CD4-positive, alpha-beta memory T cell (primary cell): Measurements from ENCODE around the gene ACTG2. TPM values are rescaled to one million over a fixed set of nuclear protein-coding genes. Genes with fewer than 3 reads are reported as not detected.
"Not testable (repeated sequence)": the region's sequence is repeated elsewhere in the genome, so short reads cannot be mapped to it uniquely, and the experiment has no call there.

Experiments used
- CTCF ChIA-PET: fragments of 350-600 bp; sonication (Branson Sonifier 250); formaldehyde crosslinking; loops from one replicate; lab custom pipeline; 2021; ENCODE audit warnings: inconsistent platforms; ENCODE audit not compliant: partially characterized antibody; lab: Charles Lee
- POLR2A ChIA-PET: fragments of 350-600 bp; sonication (Branson Sonifier 250); formaldehyde crosslinking; loops from one replicate; lab custom pipeline; 2021; ENCODE audit not compliant: partially characterized antibody; lab: Charles Lee
- DNase-seq, 5 donors: peaks; one replicate each; pipeline versions ENCODE4 v3.0.0 to v3.0.0-alpha.2; 2020 to 2022; ENCODE audit warnings: mixed read lengths in 1 of 5
- H3K27ac ChIP-seq: one replicate; pipeline ENCODE4 v1.7.0; 2013; ENCODE audit warnings: low read depth, low read length
- H3K27me3 ChIP-seq: 2 replicates; pipeline ENCODE4 v1.7.0; 2013; ENCODE audit warnings: mild to moderate bottlenecking, low read length, moderate library complexity; ENCODE audit not compliant: insufficient read depth
- H3K36me3 ChIP-seq: 2 replicates; pipeline ENCODE4 v1.7.0; 2013; ENCODE audit warnings: mild to moderate bottlenecking, low read length, moderate library complexity; ENCODE audit not compliant: insufficient read depth
- H3K4me1 ChIP-seq: 2 replicates; pipeline ENCODE4 v1.7.0; 2013; ENCODE audit warnings: mild to moderate bottlenecking, low read length, moderate library complexity; ENCODE audit not compliant: insufficient read depth
- H3K4me3 ChIP-seq, 2 donors: one replicate each; pipeline ENCODE4 v1.7.0; 2013; ENCODE audit warnings: low read length in 2 of 2, mild to moderate bottlenecking in 1 of 2
- H3K9me3 ChIP-seq, 2 donors: one replicate each; pipeline ENCODE4 v1.7.0; 2013; ENCODE audit warnings: low read length in 2 of 2, control low read depth in 1 of 2; ENCODE audit not compliant: control insufficient read depth in 1 of 2
- H3K27ac Mint-ChIP-seq, 7 donors: one replicate each; pipeline ENCODE4 v1.8.0; 2020 to 2021; ENCODE audit warnings: mixed read lengths in 7 of 7, mild to moderate bottlenecking in 6 of 7, inconsistent platforms in 3 of 7, moderate library complexity in 3 of 7
- H3K27me3 Mint-ChIP-seq, 2 donors: one replicate each; pipeline ENCODE4 v1.8.0; 2020 to 2021; ENCODE audit warnings: mixed read lengths in 2 of 2
- H3K36me3 Mint-ChIP-seq, 2 donors: one replicate each; pipeline ENCODE4 v1.8.0; 2020 to 2021; ENCODE audit warnings: mixed read lengths in 2 of 2, inconsistent platforms in 1 of 2, mild to moderate bottlenecking in 1 of 2
- H3K4me1 Mint-ChIP-seq, 4 donors: one replicate each; pipeline ENCODE4 v1.8.0; 2020 to 2021; ENCODE audit warnings: mixed read lengths in 4 of 4, mild to moderate bottlenecking in 1 of 4
- H3K4me3 Mint-ChIP-seq, 8 donors: one replicate each; pipeline ENCODE4 v1.8.0; 2020 to 2021; ENCODE audit warnings: mixed read lengths in 8 of 8, mild to moderate bottlenecking in 7 of 8, moderate library complexity in 6 of 8, inconsistent platforms in 3 of 8
- H3K9me3 Mint-ChIP-seq, 8 donors: one replicate each; pipeline ENCODE4 v1.8.0; 2020 to 2021; ENCODE audit warnings: mixed read lengths in 8 of 8, mild to moderate bottlenecking in 5 of 8, inconsistent platforms in 3 of 8, moderate library complexity in 1 of 8
- intact Hi-C: fragments of 100-400 bp; cut with micrococcal nuclease; formaldehyde crosslinking; loops from one replicate; pipeline ENCODE4 v1.15.1; 2023
- polyA plus RNA-seq, 2 donors: library from polyadenylated mRNA; unstranded; fragments of 300-500 nt; fragmentation: Illumina TruSeq; gene quantifications; one replicate each; pipeline ENCODE4 v1.2.3, GENCODE V29; 2021
- total RNA-seq, 2 experiments: library from RNA; stranded (reverse); gene quantifications; one replicate each; pipeline ENCODE4 v1.2.3, GENCODE V29; 2021

Gene ACTG2
- total and polyA plus RNA-seq, 4 experiments from 2014 or later, result not detected

- CTCF ChIA-PET, result interaction anchor here (1.1 to 1.3 kb wide), 2 partner anchors 10 to 114 kb away, joined by 3 read pairs; no protein-coding TSS in a partner anchor
- no peaks in the 10 kb centered on the region for H3K27me3 ChIP-seq
- H3K27ac Mint-ChIP-seq, result peak overlapping the region in 6 of 7 donors; percentile 42 to 87 (median 56)
- intact Hi-C loops, result no loop called here
- no peaks in the 10 kb centered on the region for H3K9me3 ChIP-seq
- H3K4me3 ChIP-seq, result no peak overlapping the region
- H3K27me3 Mint-ChIP-seq, result no peaks in the 10 kb centered on the region
- H3K4me1 ChIP-seq, result peaks cover 59% of the 10 kb centered on the region
- POLR2A ChIA-PET, result interaction anchor here (0.6 kb wide), 2 partner anchors 10 to 154 kb away, joined by 3 read pairs; no protein-coding TSS in a partner anchor
- peaks cover 6% of the 10 kb centered on the region for H3K36me3 ChIP-seq
- peaks cover 57 to 87% (median 73%) of the 10 kb centered on the region in 4 donors for H3K4me1 Mint-ChIP-seq
- H3K27ac ChIP-seq, result no peak overlapping the region
- no peaks in the 10 kb centered on the region for H3K9me3 Mint-ChIP-seq
- H3K4me3 Mint-ChIP-seq, result peak overlapping the region in 1 of 8 donors; percentile 42
- peaks cover 22 to 69% of the 10 kb centered on the region in 2 donors for H3K36me3 Mint-ChIP-seq
- no peak for DNase-seq
Observed at GRCh38 chr2:73937899-73938298, 45.1 kb downstream of the ACTG2 start.

- Mint-ChIP-seq H3K4me1 (peaks cover 52 to 79% (median 69%) of the 10 kb centered on the region in 4 donors), H3K27ac (peak overlapping the region in 6 of 7 donors; percentile 15 to 78 (median 56)), H3K4me3 (peak overlapping the region in 3 of 8 donors; percentile 13 to 57 (median 17)), H3K36me3 (peaks cover 17 to 65% of the 10 kb centered on the region in 2 donors), H3K9me3 (no peaks in the 10 kb centered on the region), H3K27me3 (no peaks in the 10 kb centered on the region)
- H3K27me3 ChIP-seq, result no peaks in the 10 kb centered on the region
- H3K27ac ChIP-seq, result no peak overlapping the region
- peaks cover 4% of the 10 kb centered on the region for H3K36me3 ChIP-seq
- intact Hi-C loops, result loop anchor here (1.0 kb wide), 1 partner anchor 48 kb away; no protein-coding TSS in a partner anchor
- H3K9me3 ChIP-seq, result no peaks in the 10 kb centered on the region
- POLR2A ChIA-PET, result interaction anchor here (0.6 to 1.3 kb wide), 5 partner anchors 11 to 240 kb away, joined by 3 to 5 read pairs (median 3); partner anchors contain the start of gene MOB1A
- peak in 3 of 5 donors; percentile 21 to 35 (median 22) for DNase-seq
- CTCF ChIA-PET, result interaction anchor here (0.8 to 1.2 kb wide), 7 partner anchors 11 to 209 kb away, joined by 3 to 6 read pairs (median 3); partner anchors contain the start of gene BOLA3
- peaks cover 51% of the 10 kb centered on the region for H3K4me1 ChIP-seq
- H3K4me3 ChIP-seq, result no peak overlapping the region
Observed at GRCh38 chr2:73938718-73939352, 46.0 kb downstream of the ACTG2 start.

- no peak overlapping the region for H3K4me3 Mint-ChIP-seq
- ChIA-PET POLR2A (interaction anchor here (0.6 to 1.3 kb wide), 4 partner anchors 12 to 239 kb away, joined by 3 to 5 read pairs (median 4); partner anchors contain the start of gene MOB1A), CTCF (interaction anchor here (0.8 to 1.2 kb wide), 4 partner anchors 10 to 208 kb away, joined by 3 to 6 read pairs (median 4); partner anchors contain the start of gene BOLA3)
- peaks cover 53 to 80% (median 69%) of the 10 kb centered on the region in 4 donors for H3K4me1 Mint-ChIP-seq
- H3K27ac ChIP-seq, result no peak overlapping the region
- peaks cover 20 to 67% of the 10 kb centered on the region in 2 donors for H3K36me3 Mint-ChIP-seq
- peaks cover 51% of the 10 kb centered on the region for H3K4me1 ChIP-seq
- H3K4me3 ChIP-seq, result no peak overlapping the region
- H3K36me3 ChIP-seq, result peaks cover 4% of the 10 kb centered on the region
- no peaks in the 10 kb centered on the region for H3K27me3 Mint-ChIP-seq
- H3K9me3 Mint-ChIP-seq, result no peaks in the 10 kb centered on the region
- no peaks in the 10 kb centered on the region for H3K9me3 ChIP-seq
- no peaks in the 10 kb centered on the region for H3K27me3 ChIP-seq
- peak overlapping the region in 6 of 7 donors; percentile 15 to 78 (median 28) for H3K27ac Mint-ChIP-seq
- DNase-seq, result peak in 2 of 5 donors; percentile 18 to 21
- intact Hi-C loops, result loop anchor here (1.0 kb wide), 1 partner anchor 48 kb away; no protein-coding TSS in a partner anchor
Observed at GRCh38 chr2:73939419-73939818, 46.6 kb downstream of the ACTG2 start.

GRCh38 chr2:73940066-73940465 lies 47.3 kb downstream of the ACTG2 start:
- intact Hi-C loops, H3K27me3 Mint-ChIP-seq, H3K4me3 Mint-ChIP-seq, H3K4me3 ChIP-seq, POLR2A ChIA-PET, H3K9me3 ChIP-seq, H3K36me3 ChIP-seq, H3K9me3 Mint-ChIP-seq, DNase-seq, H3K27me3 ChIP-seq, H3K27ac ChIP-seq: not testable (repeated sequence)
- CTCF ChIA-PET, result interaction anchor here (0.7 kb wide), 1 partner anchor 66 kb away, joined by 3 read pairs; no protein-coding TSS in a partner anchor
- Mint-ChIP-seq H3K4me1 (peaks cover 59 to 85% (median 75%) of the 10 kb centered on the region in 4 donors), H3K27ac (peak overlapping the region in 2 of 7 donors; percentile 60 to 83), H3K36me3 (peaks cover 25 to 72% of the 10 kb centered on the region in 2 donors)
- peaks cover 55% of the 10 kb centered on the region for H3K4me1 ChIP-seq

GRCh38 chr2:73942664-73943063 lies 49.9 kb downstream of the ACTG2 start:
- H3K9me3 Mint-ChIP-seq, result no peaks in the 10 kb centered on the region
- peaks cover 18% of the 10 kb centered on the region for H3K36me3 ChIP-seq

GRCh38 chr2:73944714-73945113 lies 51.9 kb downstream of the ACTG2 start:
- Mint-ChIP-seq H3K4me3 (peak overlapping the region in 1 of 8 donors; percentile 5), H3K4me1 (peaks cover 44 to 79% (median 64%) of the 10 kb centered on the region in 4 donors), H3K27me3 (no peaks in the 10 kb centered on the region), H3K36me3 (peaks cover 30 to 73% of the 10 kb centered on the region in 2 donors), H3K27ac (peak overlapping the region; percentile 36 to 89 (median 71)), H3K9me3 (no peaks in the 10 kb centered on the region)
- DNase-seq, result no peak
- CTCF ChIA-PET, result interaction anchor here (2.5 kb wide), 1 partner anchor 8 kb away, joined by 5 read pairs; no protein-coding TSS in a partner anchor
- Histone ChIP-seq H3K36me3 (peaks cover 23% of the 10 kb centered on the region), H3K27ac (no peak overlapping the region), H3K9me3 (no peaks in the 10 kb centered on the region), H3K4me1 (peaks cover 32% of the 10 kb centered on the region), H3K4me3 (no peak overlapping the region), H3K27me3 (no peaks in the 10 kb centered on the region)
- POLR2A ChIA-PET, result interaction anchor here (0.7 kb wide), 1 partner anchor 13 kb away, joined by 3 read pairs; no protein-coding TSS in a partner anchor
- intact Hi-C loops, result no loop called here

More at GRCh38 chr2:73942664-73943063, 49.9 kb downstream of the ACTG2 start:
- ChIA-PET POLR2A (interaction anchor here (0.5 kb wide), 1 partner anchor 16 kb away, joined by 4 read pairs; no protein-coding TSS in a partner anchor), CTCF (no interaction called here)
- Histone ChIP-seq H3K9me3 (no peaks in the 10 kb centered on the region), H3K4me3 (no peak overlapping the region), H3K4me1 (peaks cover 34% of the 10 kb centered on the region), H3K27ac (no peak overlapping the region), H3K27me3 (no peaks in the 10 kb centered on the region)
- H3K4me3 Mint-ChIP-seq, result no peak overlapping the region
- DNase-seq, result no peak
- peaks cover 25 to 75% of the 10 kb centered on the region in 2 donors for H3K36me3 Mint-ChIP-seq
- peak overlapping the region in 2 of 7 donors; percentile 27 to 61 for H3K27ac Mint-ChIP-seq
- intact Hi-C loops, result no loop called here
- H3K4me1 Mint-ChIP-seq, result peaks cover 54 to 81% (median 67%) of the 10 kb centered on the region in 4 donors
- H3K27me3 Mint-ChIP-seq, result no peaks in the 10 kb centered on the region
